ENCODE data around the gene MEAK7.
A peak's percentile ranks its signal among the peaks of the same experiment; 100 is the strongest.

Gene MEAK7

GRCh38 chr16:84504420-84505248 lies at the start of gene MEAK7:
Gene MEAK7 (minus strand): TSS chr16:84504659. CDS start chr16:84498086, 6,573 bp downstream.
- peak; percentile 98 for DNase-seq
- H3K27ac Mint-ChIP-seq = peak within 1 kb of the TSS; percentile 92 to 97
- no peaks in the 10 kb centered on the region for H3K9me3 Mint-ChIP-seq
- no peaks in the 10 kb centered on the region for H3K27me3 Mint-ChIP-seq
- peak within 1 kb of the TSS; percentile 95 to 96 for H3K4me3 Mint-ChIP-seq
- peaks cover 62% of the 10 kb centered on the region for H3K4me1 Mint-ChIP-seq
- peak; percentile 97 for ATAC-seq

- peak overlapping the region; percentile 80 to 94 for H3K27ac Mint-ChIP-seq
- H3K27me3 Mint-ChIP-seq = no peaks in the 10 kb centered on the region
- peak overlapping the region; percentile 91 to 100 for H3K4me3 Mint-ChIP-seq
- DNase-seq (peak; percentile 52 to 64), ATAC-seq (peak; percentile 68)
- peaks cover 65% of the 10 kb centered on the region for H3K4me1 Mint-ChIP-seq
- no peaks in the 10 kb centered on the region for H3K9me3 Mint-ChIP-seq
Measured at GRCh38 chr16:84553873-84554399, 49.5 kb upstream of the MEAK7 start.

GRCh38 chr16:84552135-84552534 lies 47.7 kb upstream of the MEAK7 start:
- Mint-ChIP-seq H3K27ac (peak overlapping the region; percentile 81), H3K4me1 (peaks cover 72% of the 10 kb centered on the region), H3K9me3 (no peaks in the 10 kb centered on the region), H3K27me3 (no peaks in the 10 kb centered on the region), H3K4me3 (peak overlapping the region; percentile 91 to 100)
- DNase-seq (peak in 1 of 2 donors; percentile 19), ATAC-seq (no peak)

- Mint-ChIP-seq H3K27ac (peak overlapping the region; percentile 28 to 98), H3K4me1 (peaks cover 82% of the 10 kb centered on the region), H3K27me3 (no peaks in the 10 kb centered on the region)
Measured at GRCh38 chr16:84550096-84550495, 45.6 kb upstream of the MEAK7 start.

GRCh38 chr16:84548971-84549844 lies 44.7 kb upstream of the MEAK7 start:
- DNase-seq (peak; percentile 56 to 65), ATAC-seq (peak; percentile 72)
- peak overlapping the region; percentile 97 to 99 for H3K4me3 Mint-ChIP-seq
- no peaks in the 10 kb centered on the region for H3K27me3 Mint-ChIP-seq
- H3K4me1 Mint-ChIP-seq = peaks cover 82% of the 10 kb centered on the region
- H3K27ac Mint-ChIP-seq = peak overlapping the region; percentile 98
- no peaks in the 10 kb centered on the region for H3K9me3 Mint-ChIP-seq

More at GRCh38 chr16:84550096-84550495, 45.6 kb upstream of the MEAK7 start:
- H3K4me3 Mint-ChIP-seq = peak overlapping the region; percentile 65 to 97
- H3K9me3 Mint-ChIP-seq = no peaks in the 10 kb centered on the region
- ATAC-seq (no peak), DNase-seq (peak in 1 of 2 donors; percentile 28)

GRCh38 chr16:84548508-84548907 lies 44.0 kb upstream of the MEAK7 start:
- Mint-ChIP-seq H3K27ac (peak overlapping the region; percentile 98), H3K4me1 (peaks cover 84% of the 10 kb centered on the region), H3K9me3 (no peaks in the 10 kb centered on the region), H3K4me3 (peak overlapping the region; percentile 97 to 99), H3K27me3 (no peaks in the 10 kb centered on the region)
- no peak for DNase-seq
- ATAC-seq = peak; percentile 7

GRCh38 chr16:84547546-84548061 lies 43.1 kb upstream of the MEAK7 start:
- Mint-ChIP-seq H3K27ac (peak overlapping the region; percentile 90 to 94), H3K4me3 (peak overlapping the region; percentile 97 to 99), H3K9me3 (no peaks in the 10 kb centered on the region), H3K4me1 (peaks cover 92% of the 10 kb centered on the region), H3K27me3 (no peaks in the 10 kb centered on the region)
- no peak for ATAC-seq
- peak in 1 of 2 donors; percentile 13 for DNase-seq

- Mint-ChIP-seq H3K27ac (peak overlapping the region; percentile 69 to 98), H3K27me3 (no peaks in the 10 kb centered on the region), H3K9me3 (no peaks in the 10 kb centered on the region), H3K4me1 (peaks cover 91% of the 10 kb centered on the region), H3K4me3 (peak overlapping the region; percentile 70 to 99)
- ATAC-seq (no peak), DNase-seq (no peak)
Measured at GRCh38 chr16:84546669-84547545, 42.4 kb upstream of the MEAK7 start.

- no peak for DNase-seq
- peak overlapping the region; percentile 66 to 78 for H3K4me3 Mint-ChIP-seq
- no peak overlapping the region for H3K27ac Mint-ChIP-seq
- no peak for ATAC-seq
- H3K9me3 Mint-ChIP-seq = no peaks in the 10 kb centered on the region
- no peaks in the 10 kb centered on the region for H3K27me3 Mint-ChIP-seq
- H3K4me1 Mint-ChIP-seq = peaks cover 77% of the 10 kb centered on the region
Measured at GRCh38 chr16:84545114-84545737, 40.8 kb upstream of the MEAK7 start.

- peak; percentile 18 for ATAC-seq
- no peaks in the 10 kb centered on the region for H3K27me3 Mint-ChIP-seq
- no peaks in the 10 kb centered on the region for H3K9me3 Mint-ChIP-seq
- H3K27ac Mint-ChIP-seq = peak overlapping the region; percentile 16 to 82
- H3K4me3 Mint-ChIP-seq = peak overlapping the region; percentile 66 to 78
- no peak for DNase-seq
- H3K4me1 Mint-ChIP-seq = peaks cover 74% of the 10 kb centered on the region
Measured at GRCh38 chr16:84544031-84544773, 39.7 kb upstream of the MEAK7 start.

GRCh38 chr16:84543253-84543652 lies 38.8 kb upstream of the MEAK7 start:
- H3K27me3 Mint-ChIP-seq = no peaks in the 10 kb centered on the region
- H3K4me1 Mint-ChIP-seq = peaks cover 68% of the 10 kb centered on the region
- no peak overlapping the region for H3K4me3 Mint-ChIP-seq
- DNase-seq (no peak), ATAC-seq (no peak)
- no peaks in the 10 kb centered on the region for H3K9me3 Mint-ChIP-seq
- no peak overlapping the region for H3K27ac Mint-ChIP-seq

GRCh38 chr16:84541999-84542817 lies 37.7 kb upstream of the MEAK7 start:
- no peak for DNase-seq
- no peaks in the 10 kb centered on the region for H3K27me3 Mint-ChIP-seq
- H3K9me3 Mint-ChIP-seq = no peaks in the 10 kb centered on the region
- H3K4me1 Mint-ChIP-seq = peaks cover 57% of the 10 kb centered on the region
- no peak overlapping the region for H3K4me3 Mint-ChIP-seq
- no peak overlapping the region for H3K27ac Mint-ChIP-seq
- no peak for ATAC-seq

GRCh38 chr16:84540194-84540593 lies 35.7 kb upstream of the MEAK7 start:
- ATAC-seq (no peak), DNase-seq (no peak)
- no peak overlapping the region for H3K27ac Mint-ChIP-seq
- H3K4me3 Mint-ChIP-seq = no peak overlapping the region
- no peaks in the 10 kb centered on the region for H3K9me3 Mint-ChIP-seq
- no peaks in the 10 kb centered on the region for H3K27me3 Mint-ChIP-seq
- H3K4me1 Mint-ChIP-seq = peaks cover 41% of the 10 kb centered on the region

Measured in stimulated activated naive CD8-positive, alpha-beta T cell treated with anti-CD3 and anti-CD28 coated beads, Interleukin-15, amount 100 ng/mL, for 72 hours (primary cell).